Neural crest cell (in vitro differentiated cells): ENCODE measurements around the gene PRELID1. TPM values are rescaled to one million over a fixed set of nuclear protein-coding genes. Genes with fewer than 3 reads are reported as not detected.
A peak's percentile ranks its signal among the peaks of the same experiment; 100 is the strongest.

Source experiments
- DNase-seq: peaks from one replicate; pipeline ENCODE4 v3.0.0; 2021; ENCODE audit warnings: low read depth, mixed read lengths, low spot score
- H3K27ac Mint-ChIP-seq: one replicate; pipeline ENCODE4 v1.8.0; 2021; ENCODE audit warnings: mild to moderate bottlenecking, mixed read lengths; ENCODE audit not compliant: unreplicated experiment
- H3K27me3 Mint-ChIP-seq: 2 replicates; pipeline ENCODE4 v1.8.0; 2021; ENCODE audit warnings: low read depth, mild to moderate bottlenecking, mixed read lengths
- H3K36me3 Mint-ChIP-seq: 2 replicates; pipeline ENCODE4 v1.8.0; 2021; ENCODE audit warnings: low read depth, mild to moderate bottlenecking, mixed read lengths
- H3K4me1 Mint-ChIP-seq: 2 replicates; pipeline ENCODE4 v1.8.0; 2021; ENCODE audit warnings: mixed read lengths
- H3K4me3 Mint-ChIP-seq: one replicate; pipeline ENCODE4 v1.8.0; 2021; ENCODE audit warnings: mild to moderate bottlenecking, mixed read lengths
- H3K9me3 Mint-ChIP-seq: 2 replicates; pipeline ENCODE4 v1.8.0; 2021; ENCODE audit warnings: mixed read lengths
- total RNA-seq: library from RNA; stranded (reverse); gene quantifications from 2 replicates; pipeline ENCODE4 v1.2.1, GENCODE V29; 2021
- TF ChIP-seq, protein P1 (sequence below): fragments of 200-600 bp; sonication (generic); conservative IDR thresholded peaks from 2 replicates; pipeline ENCODE4 v1.5.0; 2021; ENCODE audit warnings: antibody characterized with exemption, mild to moderate bottlenecking

The PRELID1 gene
- total RNA-seq, 1 donor from 2014 or later, result 169 TPM

DNA sequence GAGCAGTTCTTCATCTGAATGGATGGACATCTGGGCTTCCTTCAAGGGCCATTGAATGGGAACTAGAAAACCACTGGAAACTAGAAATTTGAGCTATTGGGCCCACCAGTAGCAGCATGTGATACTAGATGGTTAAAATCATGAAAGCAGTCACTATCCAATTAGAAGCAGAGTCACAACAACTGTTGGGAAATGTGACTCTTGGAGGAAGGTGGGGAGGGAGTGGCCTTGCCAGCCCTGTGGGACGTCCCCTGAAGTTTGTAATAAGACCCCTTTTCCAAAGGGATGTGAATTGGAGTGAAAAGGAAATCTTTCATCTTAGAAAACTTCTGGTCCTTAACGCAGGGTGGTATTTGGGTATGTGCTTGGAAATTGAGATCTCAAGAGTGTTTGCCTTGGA is 5.7 kb upstream of the PRELID1 start:
- TF ChIP-seq, protein P1, sequence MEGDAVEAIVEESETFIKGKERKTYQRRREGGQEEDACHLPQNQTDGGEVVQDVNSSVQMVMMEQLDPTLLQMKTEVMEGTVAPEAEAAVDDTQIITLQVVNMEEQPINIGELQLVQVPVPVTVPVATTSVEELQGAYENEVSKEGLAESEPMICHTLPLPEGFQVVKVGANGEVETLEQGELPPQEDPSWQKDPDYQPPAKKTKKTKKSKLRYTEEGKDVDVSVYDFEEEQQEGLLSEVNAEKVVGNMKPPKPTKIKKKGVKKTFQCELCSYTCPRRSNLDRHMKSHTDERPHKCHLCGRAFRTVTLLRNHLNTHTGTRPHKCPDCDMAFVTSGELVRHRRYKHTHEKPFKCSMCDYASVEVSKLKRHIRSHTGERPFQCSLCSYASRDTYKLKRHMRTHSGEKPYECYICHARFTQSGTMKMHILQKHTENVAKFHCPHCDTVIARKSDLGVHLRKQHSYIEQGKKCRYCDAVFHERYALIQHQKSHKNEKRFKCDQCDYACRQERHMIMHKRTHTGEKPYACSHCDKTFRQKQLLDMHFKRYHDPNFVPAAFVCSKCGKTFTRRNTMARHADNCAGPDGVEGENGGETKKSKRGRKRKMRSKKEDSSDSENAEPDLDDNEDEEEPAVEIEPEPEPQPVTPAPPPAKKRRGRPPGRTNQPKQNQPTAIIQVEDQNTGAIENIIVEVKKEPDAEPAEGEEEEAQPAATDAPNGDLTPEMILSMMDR, result no peak
- Mint-ChIP-seq H3K27ac (no peak overlapping the region), H3K4me3 (peak overlapping the region; percentile 34), H3K9me3 (no peaks in the 10 kb centered on the region), H3K27me3 (peaks cover 2% of the 10 kb centered on the region), H3K36me3 (peaks cover 4% of the 10 kb centered on the region), H3K4me1 (peaks cover 25% of the 10 kb centered on the region)
- no peak for DNase-seq

DNA sequence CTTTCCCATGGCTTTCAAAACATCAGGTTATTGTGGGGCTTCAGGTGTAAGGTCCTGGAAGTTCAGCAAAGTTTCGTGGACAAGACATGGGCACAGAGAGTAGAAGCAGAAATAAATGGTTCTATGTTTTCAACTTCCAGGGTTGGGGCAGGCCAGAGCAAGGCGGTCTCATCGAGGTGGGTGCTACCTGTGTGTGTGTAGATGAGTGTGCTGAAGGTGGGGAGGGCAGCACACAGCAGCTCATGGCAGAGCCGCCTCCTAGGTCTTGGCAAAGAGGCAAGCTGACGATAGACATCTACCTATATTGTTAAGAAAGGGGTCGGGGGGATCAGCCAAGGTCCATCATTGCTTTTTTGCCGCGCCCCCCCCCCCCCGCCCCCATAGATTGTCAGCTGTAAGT is 3.9 kb upstream of the PRELID1 start:
- no peak for DNase-seq
- Mint-ChIP-seq H3K4me1 (peaks cover 35% of the 10 kb centered on the region), H3K36me3 (no peaks in the 10 kb centered on the region), H3K9me3 (no peaks in the 10 kb centered on the region), H3K4me3 (peak overlapping the region; percentile 62), H3K27ac (no peak overlapping the region), H3K27me3 (peaks cover 7% of the 10 kb centered on the region)
- TF ChIP-seq, protein P1, result no peak

DNA sequence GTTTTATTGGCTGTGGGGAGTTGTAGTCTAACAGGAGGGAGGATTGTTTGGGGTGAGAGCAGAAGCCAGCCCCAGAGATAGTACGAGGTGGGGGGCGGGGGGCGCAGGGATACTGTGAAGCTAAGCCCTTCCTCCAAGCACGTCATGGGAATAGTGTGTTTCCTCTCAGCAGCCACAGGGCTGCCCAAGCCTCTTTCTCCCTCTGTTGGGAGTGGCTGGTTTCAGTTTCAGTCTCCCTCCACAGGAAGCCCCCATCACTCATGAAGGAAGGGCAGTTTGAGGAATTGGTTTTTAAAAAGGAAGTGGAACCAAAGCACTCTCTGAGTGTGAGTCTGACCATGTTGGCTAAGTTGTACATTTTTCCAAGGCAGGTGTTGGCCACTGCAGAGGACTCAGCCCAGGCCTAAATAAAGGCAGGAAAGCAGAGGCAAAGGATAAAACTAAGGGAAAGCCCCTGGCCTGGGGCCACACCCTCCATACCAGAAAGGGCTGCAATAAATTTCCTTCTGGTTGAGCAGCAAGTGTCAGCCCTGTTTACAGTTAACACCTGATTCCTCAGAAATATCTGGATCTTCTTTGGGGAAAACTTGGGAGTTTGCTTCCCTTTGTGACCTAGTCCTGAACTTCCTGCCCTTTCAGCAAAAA is 3.2 kb upstream of the PRELID1 start:
- Mint-ChIP-seq H3K9me3 (no peaks in the 10 kb centered on the region), H3K27ac (peak overlapping the region; percentile 20), H3K27me3 (peaks cover 7% of the 10 kb centered on the region), H3K4me1 (peaks cover 42% of the 10 kb centered on the region), H3K36me3 (no peaks in the 10 kb centered on the region), H3K4me3 (peak overlapping the region; percentile 95)
- no peak for DNase-seq
- TF ChIP-seq, protein P1, result no peak

DNA sequence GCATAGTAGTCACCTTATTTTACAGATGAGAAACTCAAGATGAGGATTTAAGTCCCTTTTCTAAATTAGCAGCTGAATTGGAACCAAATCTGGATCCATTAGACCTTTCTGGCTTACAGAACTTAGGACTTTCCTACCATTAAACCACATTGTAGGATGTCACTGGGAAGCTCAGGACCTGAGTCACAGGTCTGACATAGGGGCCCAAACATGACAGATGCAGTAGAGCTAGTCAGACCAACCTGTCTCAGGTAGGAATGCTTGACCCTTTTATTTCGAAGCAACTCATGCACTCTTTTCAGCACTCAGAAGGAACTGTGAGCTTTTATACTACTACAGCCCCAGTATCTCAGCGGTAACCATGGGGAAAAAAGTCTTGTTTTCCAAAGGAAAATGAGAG is 2.6 kb upstream of the PRELID1 start:
- Mint-ChIP-seq H3K4me1 (peaks cover 48% of the 10 kb centered on the region), H3K27me3 (peaks cover 7% of the 10 kb centered on the region), H3K9me3 (no peaks in the 10 kb centered on the region), H3K27ac (peak overlapping the region; percentile 43), H3K4me3 (peak overlapping the region; percentile 95), H3K36me3 (peaks cover 1% of the 10 kb centered on the region)
- TF ChIP-seq, protein P1, result no peak
- no peak for DNase-seq

DNA sequence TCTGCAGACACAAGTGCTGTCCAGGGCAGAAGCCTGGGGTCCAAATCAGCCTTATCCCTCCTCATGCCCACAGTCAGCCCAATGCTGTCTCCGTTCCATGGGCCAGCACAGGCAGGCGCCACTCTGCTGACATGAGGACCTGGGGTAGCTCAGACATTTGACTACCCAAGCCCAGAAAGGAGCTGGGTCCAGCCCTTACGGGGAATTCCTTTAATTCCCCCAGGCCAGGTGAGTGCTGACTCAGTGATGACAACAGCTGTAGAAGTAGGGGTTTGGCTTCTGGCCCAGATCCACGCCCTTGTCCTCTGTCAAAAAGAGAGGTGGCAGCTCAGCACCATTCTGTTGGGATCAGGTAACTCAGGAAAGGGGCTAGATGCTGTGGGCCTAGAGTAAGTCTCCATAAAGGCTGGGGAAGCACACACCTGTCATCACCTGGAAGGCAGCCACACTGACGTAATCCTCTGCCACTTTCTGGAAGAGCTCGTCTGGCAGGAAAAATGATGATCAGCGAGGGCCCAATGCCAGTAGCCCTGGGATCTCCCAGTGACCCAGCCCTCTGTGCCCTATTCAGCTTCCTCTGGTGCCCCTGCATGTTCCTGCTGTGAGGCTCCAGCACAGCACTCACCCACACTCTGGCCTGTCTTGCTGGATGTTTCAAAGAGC is 2.0 kb upstream of the PRELID1 start:
- TF ChIP-seq, protein P1, result no peak
- peaks cover 10% of the 10 kb centered on the region for H3K27me3 Mint-ChIP-seq
- H3K4me1 Mint-ChIP-seq, result peaks cover 51% of the 10 kb centered on the region
- no peak overlapping the region for H3K27ac Mint-ChIP-seq
- peak overlapping the region; percentile 95 for H3K4me3 Mint-ChIP-seq
- no peaks in the 10 kb centered on the region for H3K9me3 Mint-ChIP-seq
- DNase-seq, result no peak
- peaks cover 5% of the 10 kb centered on the region for H3K36me3 Mint-ChIP-seq
